ENCODE data around the gene OPCML.

OPCML gene

GRCh38 chr11:132920451-132921096 lies 611.7 kb downstream of the OPCML start:
- no peak for ATAC-seq
- TF ChIP-seq, protein P1, sequence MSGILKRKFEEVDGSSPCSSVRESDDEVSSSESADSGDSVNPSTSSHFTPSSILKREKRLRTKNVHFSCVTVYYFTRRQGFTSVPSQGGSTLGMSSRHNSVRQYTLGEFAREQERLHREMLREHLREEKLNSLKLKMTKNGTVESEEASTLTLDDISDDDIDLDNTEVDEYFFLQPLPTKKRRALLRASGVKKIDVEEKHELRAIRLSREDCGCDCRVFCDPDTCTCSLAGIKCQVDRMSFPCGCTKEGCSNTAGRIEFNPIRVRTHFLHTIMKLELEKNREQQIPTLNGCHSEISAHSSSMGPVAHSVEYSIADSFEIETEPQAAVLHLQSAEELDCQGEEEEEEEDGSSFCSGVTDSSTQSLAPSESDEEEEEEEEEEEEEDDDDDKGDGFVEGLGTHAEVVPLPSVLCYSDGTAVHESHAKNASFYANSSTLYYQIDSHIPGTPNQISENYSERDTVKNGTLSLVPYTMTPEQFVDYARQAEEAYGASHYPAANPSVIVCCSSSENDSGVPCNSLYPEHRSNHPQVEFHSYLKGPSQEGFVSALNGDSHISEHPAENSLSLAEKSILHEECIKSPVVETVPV (CRISPR knock-in tag; IDR thresholded peaks at IDR 0.05), result no peak
- TF ChIP-seq ZNF70 (CRISPR knock-in tag; IDR thresholded peaks at IDR 0.05) (no peak), PPARA (CRISPR knock-in tag; IDR thresholded peaks at IDR 0.05; ENCODE audit: borderline replicate concordance) (no peak), RARB (CRISPR knock-in tag; IDR thresholded peaks at IDR 0.05) (no peak), ARNTL (CRISPR knock-in tag; IDR thresholded peaks at IDR 0.05; ENCODE audit: borderline replicate concordance, low read depth) (no peak), GLIS3 (CRISPR knock-in tag; IDR thresholded peaks at IDR 0.05) (no peak), TSHZ2 (CRISPR knock-in tag; IDR thresholded peaks at IDR 0.05) (no peak), BACH2 (CRISPR knock-in tag; IDR thresholded peaks at IDR 0.05; ENCODE audit: borderline replicate concordance) (no peak), TCF4 (CRISPR knock-in tag; IDR thresholded peaks at IDR 0.05; ENCODE audit: borderline replicate concordance) (no peak), ZFP30 (CRISPR knock-in tag; IDR thresholded peaks at IDR 0.05) (no peak), ZFP3 (CRISPR knock-in tag; IDR thresholded peaks at IDR 0.05) (no peak), ZC3H10 (CRISPR knock-in tag; IDR thresholded peaks at IDR 0.05) (no peak), CSDC2 (CRISPR knock-in tag; IDR thresholded peaks at IDR 0.05) (no peak), PATZ1 (CRISPR knock-in tag; IDR thresholded peaks at IDR 0.05; ENCODE audit: borderline replicate concordance) (no peak), OSR1 (CRISPR knock-in tag; IDR thresholded peaks at IDR 0.05) (no peak)

- TF ChIP-seq, protein P1 (CRISPR knock-in tag; IDR thresholded peaks at IDR 0.05), result no peak
- TF ChIP-seq ZNF8 (CRISPR knock-in tag; IDR thresholded peaks at IDR 0.05) (no peak), CREB5 (CRISPR knock-in tag; IDR thresholded peaks at IDR 0.05; ENCODE audit: low read depth) (no peak)
- TF ChIP-seq, protein P2, sequence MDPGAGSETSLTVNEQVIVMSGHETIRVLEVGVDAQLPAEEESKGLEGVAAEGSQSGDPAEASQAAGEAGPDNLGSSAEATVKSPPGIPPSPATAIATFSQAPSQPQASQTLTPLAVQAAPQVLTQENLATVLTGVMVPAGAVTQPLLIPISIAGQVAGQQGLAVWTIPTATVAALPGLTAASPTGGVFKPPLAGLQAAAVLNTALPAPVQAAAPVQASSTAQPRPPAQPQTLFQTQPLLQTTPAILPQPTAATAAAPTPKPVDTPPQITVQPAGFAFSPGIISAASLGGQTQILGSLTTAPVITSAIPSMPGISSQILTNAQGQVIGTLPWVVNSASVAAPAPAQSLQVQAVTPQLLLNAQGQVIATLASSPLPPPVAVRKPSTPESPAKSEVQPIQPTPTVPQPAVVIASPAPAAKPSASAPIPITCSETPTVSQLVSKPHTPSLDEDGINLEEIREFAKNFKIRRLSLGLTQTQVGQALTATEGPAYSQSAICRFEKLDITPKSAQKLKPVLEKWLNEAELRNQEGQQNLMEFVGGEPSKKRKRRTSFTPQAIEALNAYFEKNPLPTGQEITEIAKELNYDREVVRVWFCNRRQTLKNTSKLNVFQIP (CRISPR knock-in tag; IDR thresholded peaks at IDR 0.05; ENCODE audit: borderline replicate concordance, low read depth), result no peak
- ATAC-seq, result no peak
Observed at GRCh38 chr11:132914600-132914999, 617.7 kb downstream of the OPCML start.

DNA sequence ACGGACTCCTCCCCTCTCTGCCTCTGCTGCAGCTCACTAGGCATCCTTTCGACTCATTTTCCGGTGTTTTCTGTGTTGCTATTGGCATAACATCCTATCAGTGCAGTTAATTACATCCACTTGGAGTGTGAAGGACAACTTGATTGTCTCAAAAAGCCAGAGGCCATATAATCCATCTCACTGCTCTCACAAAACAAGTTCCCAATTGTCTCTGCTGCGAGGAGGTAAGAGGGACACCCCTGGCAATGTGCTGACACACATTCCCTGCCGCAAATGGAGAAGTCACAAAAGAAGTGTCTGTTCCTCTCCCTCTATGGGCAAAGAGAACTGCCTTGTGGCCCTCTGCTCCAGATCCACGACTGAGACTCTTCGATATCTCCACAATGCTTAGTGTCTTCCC lies 618.4 kb downstream of the OPCML start:
- no peak for ATAC-seq
- TF ChIP-seq CREB5 (CRISPR knock-in tag; IDR thresholded peaks at IDR 0.05; ENCODE audit: low read depth), result no peak
- no peak for TF ChIP-seq ZNF565 (CRISPR knock-in tag; conservative IDR thresholded peaks at IDR 0.05; ENCODE audit: low read depth)
- no peak for TF ChIP-seq ZFP3 (CRISPR knock-in tag; IDR thresholded peaks at IDR 0.05)
- TF ChIP-seq GLIS3 (CRISPR knock-in tag; IDR thresholded peaks at IDR 0.05), result no peak
- no peak for TF ChIP-seq TCF4 (CRISPR knock-in tag; IDR thresholded peaks at IDR 0.05; ENCODE audit: borderline replicate concordance)
- TF ChIP-seq TOX (CRISPR knock-in tag; IDR thresholded peaks at IDR 0.05; ENCODE audit: borderline replicate concordance), result no peak
- TF ChIP-seq, protein P2 (CRISPR knock-in tag; IDR thresholded peaks at IDR 0.05; ENCODE audit: borderline replicate concordance, low read depth), result no peak
- no peak for TF ChIP-seq CSDC2 (CRISPR knock-in tag; IDR thresholded peaks at IDR 0.05)
- TF ChIP-seq BACH2 (CRISPR knock-in tag; IDR thresholded peaks at IDR 0.05; ENCODE audit: borderline replicate concordance), result no peak

Measured in SK-N-SH treated with all-trans-retinoic acid at 6 μM for 48 hours (cell line).